Psoas muscle (tissue), 8 donors: ENCODE results near the gene RRM1. TPM values are rescaled to one million over a fixed set of nuclear protein-coding genes. Genes with fewer than 3 reads are reported as not detected.

Experiments used
- ATAC-seq, 4 donors: fragments of 200-7000 bp; cut with Tn5 transposase; one replicate each; pipeline ENCODE4 v1.9.1; 2020; ENCODE audit warnings: moderate library complexity in 3 of 4, mild to moderate bottlenecking in 2 of 4
- DNase-seq, 2 donors: peaks; one replicate each; pipeline ENCODE4 v3.0.0-alpha.2; 2020
- H3K27ac ChIP-seq: fragments of 200-600 bp; one replicate; pipeline ENCODE4 v1.8.0; 2022
- H3K27me3 ChIP-seq, 3 donors: fragments of 200-600 bp in 1 of 3; one replicate each; pipeline versions ENCODE4 v1.6.1 to v1.8.0; 2013 to 2022; ENCODE audit warnings: low read length in 2 of 3, mild to moderate bottlenecking in 2 of 3, moderate library complexity in 1 of 3; ENCODE audit not compliant: insufficient read depth in 3 of 3
- H3K36me3 ChIP-seq, 2 donors: fragments of 200-600 bp in 1 of 2; one replicate each; pipeline versions ENCODE4 v1.6.1 to v1.8.0; 2013 to 2022; ENCODE audit warnings: low read depth in 1 of 2, mild to moderate bottlenecking in 1 of 2, moderate library complexity in 1 of 2; ENCODE audit not compliant: insufficient read depth in 1 of 2
- H3K4me1 ChIP-seq: fragments of 200-600 bp; one replicate; pipeline ENCODE4 v1.8.0; 2022
- H3K4me3 ChIP-seq: fragments of 200-600 bp; one replicate; pipeline ENCODE4 v1.8.0; 2022; ENCODE audit warnings: mild to moderate bottlenecking
- H3K9me3 ChIP-seq: fragments of 200-600 bp; one replicate; pipeline ENCODE4 v1.8.0; 2022
- WGBS, 3 donors: extraction: QIAGEN DNeasy Blood & Tissue Kit; methylation state at CpG; one replicate each; pipeline versions ENCODE4 v1.1.6 to v1.1.7; 2013; 5-methylcytosine and 5-hydroxymethylcytosine counted together
- intact Hi-C, 2 donors: fragments of 100-400 bp; cut with DNase I; formaldehyde crosslinking; loops; one replicate each; pipeline versions ENCODE4 v1.11.0 to v1.14.2; 2022
- polyA plus RNA-seq, 3 donors: library from polyadenylated mRNA; stranded (reverse); fragments of 200-250 nt; gene quantifications; one replicate each; pipeline ENCODE4 v1.2.3, GENCODE V29; 2013
- total RNA-seq, 4 donors: library from RNA; stranded (reverse); fragmentation: NEBNext Ultra II Directional in 2 of 4; extraction: Animal tissue kit (Norgen Biotek cat#: 25700) in 2 of 4; gene quantifications; one replicate each; pipeline versions ENCODE4 v1.2.1 to v1.2.4, GENCODE V29; 2021 to 2023
- TF ChIP-seq, protein P1 (sequence below): fragments of 200-600 bp; IDR thresholded peaks from one replicate; pipeline ENCODE4 v1.8.0; 2022; ENCODE audit warnings: antibody characterized with exemption
- donor health status: healthy with polysubstance abuse.
- donor health status: DM: no; HTN: no; CAD: no; lungs with moderate emphysema.
- donor health status: Bipolar disorder and iron deficiency.
- donor health status: healthy.
- donor health status: DM: yes; HTN: yes; CAD: no.
- donor health status: DM: no; HTN: no; CAD: no.
- donor health status: DM: no; HTN: no; CAD: no.
- donor health status: DM: yes; HTN: yes; CAD: no.

RRM1 gene
- total and polyA plus RNA-seq, 7 donors, result 11.3 to 45.8 (median 31.0) TPM

- TF ChIP-seq, protein P1, sequence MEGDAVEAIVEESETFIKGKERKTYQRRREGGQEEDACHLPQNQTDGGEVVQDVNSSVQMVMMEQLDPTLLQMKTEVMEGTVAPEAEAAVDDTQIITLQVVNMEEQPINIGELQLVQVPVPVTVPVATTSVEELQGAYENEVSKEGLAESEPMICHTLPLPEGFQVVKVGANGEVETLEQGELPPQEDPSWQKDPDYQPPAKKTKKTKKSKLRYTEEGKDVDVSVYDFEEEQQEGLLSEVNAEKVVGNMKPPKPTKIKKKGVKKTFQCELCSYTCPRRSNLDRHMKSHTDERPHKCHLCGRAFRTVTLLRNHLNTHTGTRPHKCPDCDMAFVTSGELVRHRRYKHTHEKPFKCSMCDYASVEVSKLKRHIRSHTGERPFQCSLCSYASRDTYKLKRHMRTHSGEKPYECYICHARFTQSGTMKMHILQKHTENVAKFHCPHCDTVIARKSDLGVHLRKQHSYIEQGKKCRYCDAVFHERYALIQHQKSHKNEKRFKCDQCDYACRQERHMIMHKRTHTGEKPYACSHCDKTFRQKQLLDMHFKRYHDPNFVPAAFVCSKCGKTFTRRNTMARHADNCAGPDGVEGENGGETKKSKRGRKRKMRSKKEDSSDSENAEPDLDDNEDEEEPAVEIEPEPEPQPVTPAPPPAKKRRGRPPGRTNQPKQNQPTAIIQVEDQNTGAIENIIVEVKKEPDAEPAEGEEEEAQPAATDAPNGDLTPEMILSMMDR, result no peak
- no peak for DNase-seq
- Histone ChIP-seq H3K27ac (no peak overlapping the region), H3K27me3 (no peaks in the 10 kb centered on the region), H3K4me3 (no peak overlapping the region), H3K4me1 (no peaks in the 10 kb centered on the region), H3K9me3 (no peaks in the 10 kb centered on the region), H3K36me3 (peaks cover 15 to 79% of the 10 kb centered on the region in 2 donors)
- intact Hi-C loops, result no loop called here
- WGBS, 3 donors, result 78 to 81% (median 79%) methylated on average over 9 of the region's 9 CpGs
- peak in 1 of 4 donors; percentile 14 for ATAC-seq
These were observed 11.4 kb upstream of the RRM1 start for GRCh38 chr11:4083198-4083597.

GRCh38 chr11:4084406-4085125 is 10.0 kb upstream of the RRM1 start:
- H3K36me3 ChIP-seq, result peaks cover 15 to 88% of the 10 kb centered on the region in 2 donors
- H3K4me1 ChIP-seq, result no peaks in the 10 kb centered on the region
- H3K9me3 ChIP-seq, result no peaks in the 10 kb centered on the region
- DNase-seq (no peak), ATAC-seq (no peak)
- TF ChIP-seq, protein P1, result no peak
- H3K27me3 ChIP-seq, result no peaks in the 10 kb centered on the region
- intact Hi-C loops, result no loop called here
- H3K27ac ChIP-seq, result no peak overlapping the region
- no peak overlapping the region for H3K4me3 ChIP-seq
- WGBS, 3 donors, result 76 to 79% (median 77%) methylated on average over 12 of the region's 12 CpGs

GRCh38 chr11:4085575-4085974 is 9.0 kb upstream of the RRM1 start:
- H3K4me3 ChIP-seq, result no peak overlapping the region
- no peak overlapping the region for H3K27ac ChIP-seq
- no peaks in the 10 kb centered on the region for H3K9me3 ChIP-seq
- peaks cover 15 to 92% of the 10 kb centered on the region in 2 donors for H3K36me3 ChIP-seq
- intact Hi-C loops, result no loop called here
- ATAC-seq (no peak), DNase-seq (no peak)
- no peaks in the 10 kb centered on the region for H3K4me1 ChIP-seq
- TF ChIP-seq, protein P1, result no peak
- no peaks in the 10 kb centered on the region for H3K27me3 ChIP-seq

- Histone ChIP-seq H3K9me3 (no peaks in the 10 kb centered on the region), H3K27me3 (no peaks in the 10 kb centered on the region), H3K36me3 (peaks cover 15 to 92% of the 10 kb centered on the region in 2 donors), H3K4me3 (no peak overlapping the region), H3K27ac (no peak overlapping the region), H3K4me1 (no peaks in the 10 kb centered on the region)
- intact Hi-C loops, result no loop called here
- TF ChIP-seq, protein P1, result no peak
- DNase-seq (no peak), ATAC-seq (no peak)
- 87 to 91% (median 90%) methylated on average over 8 of the region's 8 CpGs for WGBS, 3 donors
These were observed 7.8 kb upstream of the RRM1 start for GRCh38 chr11:4086575-4087353.
